Renal cortex interstitium (tissue), 11 donors: Measurements from ENCODE around the gene UNC5C. TPM values are rescaled to one million over a fixed set of nuclear protein-coding genes. Genes with fewer than 3 reads are reported as not detected.

Experiments
- DNase-seq, 11 donors: peaks; one replicate each; pipeline ENCODE4 v3.0.0-alpha.2; 2013; ENCODE audit warnings: low read depth in 9 of 11, low spot score in 4 of 11; ENCODE audit errors: extremely low read depth in 1 of 11
- polyA plus RNA-seq, 3 donors: library from polyadenylated mRNA; unstranded; fragments of 120-200 nt; gene quantifications; one replicate each; pipeline ENCODE4 v1.2.1, GENCODE V29; 2013; ENCODE audit not compliant: insufficient read length in 3 of 3

UNC5C gene
- polyA plus RNA-seq, 3 donors = 34.1 to 43.8 (median 41.3) TPM

- no peak for DNase-seq
Observed at GRCh38 chr4:95428291-95429070, 120.3 kb downstream of the UNC5C start.

- DNase-seq = no peak
Observed at GRCh38 chr4:95426455-95426854, 122.3 kb downstream of the UNC5C start.

GRCh38 chr4:95422436-95422835 lies 126.3 kb downstream of the UNC5C start:
- no peak for DNase-seq

- DNase-seq = no peak
Observed at GRCh38 chr4:95421869-95422268, 126.9 kb downstream of the UNC5C start.

GRCh38 chr4:95417531-95417930 lies 131.2 kb downstream of the UNC5C start:
- no peak for DNase-seq

- DNase-seq = no peak
Observed at GRCh38 chr4:95415346-95415771, 133.4 kb downstream of the UNC5C start.

GRCh38 chr4:95411371-95412088 lies 137.2 kb downstream of the UNC5C start:
- DNase-seq = no peak

GRCh38 chr4:95410387-95410977 lies 138.3 kb downstream of the UNC5C start:
- no peak for DNase-seq

GRCh38 chr4:95409750-95410149 lies 139.0 kb downstream of the UNC5C start:
- no peak for DNase-seq

GRCh38 chr4:95409127-95409526 lies 139.6 kb downstream of the UNC5C start:
- DNase-seq = no peak

GRCh38 chr4:95402299-95402698 lies 146.5 kb downstream of the UNC5C start:
- no peak for DNase-seq

- DNase-seq = no peak
Observed at GRCh38 chr4:95398217-95398616, 150.6 kb downstream of the UNC5C start.

- no peak for DNase-seq
Observed at GRCh38 chr4:95394752-95395306, 153.9 kb downstream of the UNC5C start.

GRCh38 chr4:95393821-95394220 lies 155.0 kb downstream of the UNC5C start:
- no peak for DNase-seq

- peak in 2 of 11 donors; percentile 47 to 54 for DNase-seq
Observed at GRCh38 chr4:95388911-95389310, 159.9 kb downstream of the UNC5C start.

GRCh38 chr4:95387719-95388118 lies 161.1 kb downstream of the UNC5C start:
- no peak for DNase-seq

GRCh38 chr4:95386410-95386809 lies 162.4 kb downstream of the UNC5C start:
- no peak for DNase-seq

GRCh38 chr4:95381843-95382580 lies 166.8 kb downstream of the UNC5C start:
- DNase-seq = no peak

- no peak for DNase-seq
Observed at GRCh38 chr4:95379633-95380032, 169.1 kb downstream of the UNC5C start.
